Cardiac muscle cell (in vitro differentiated cells and primary cell): ENCODE measurements around the gene RPLP1. TPM values are rescaled to one million over a fixed set of nuclear protein-coding genes. Genes with fewer than 3 reads are reported as not detected.
A peak's percentile ranks its signal among the peaks of the same experiment; 100 is the strongest.

Experiments used
- DNase-seq, 2 donors: peaks; one replicate each; pipeline versions ENCODE4 v3.0.0 to v3.0.0-alpha.2; 2010 to 2017; ENCODE audit warnings: low read depth in 1 of 2, low spot score in 1 of 2
- H3K27ac ChIP-seq: fragments of 200-600 bp; sonication (generic); 2 replicates; pipeline ENCODE4 v1.5.1; 2016
- H3K27me3 ChIP-seq: fragments of 200-600 bp; sonication (generic); 2 replicates; pipeline ENCODE4 v1.6.0; 2016; ENCODE audit warnings: control low read depth
- H3K36me3 ChIP-seq: fragments of 200-600 bp; sonication (generic); 2 replicates; pipeline ENCODE4 v1.5.1; 2016; ENCODE audit warnings: control low read depth
- H3K4me1 ChIP-seq: fragments of 200-600 bp; sonication (generic); 2 replicates; pipeline ENCODE4 v1.8.1; 2017; ENCODE audit warnings: low read depth, mild to moderate bottlenecking, mixed run types
- H3K4me3 ChIP-seq: fragments of 200-600 bp; sonication (generic); 2 replicates; pipeline ENCODE4 v1.5.1; 2016; ENCODE audit warnings: mild to moderate bottlenecking
- H3K9me3 ChIP-seq: fragments of 200-600 bp; sonication (generic); 2 replicates; pipeline ENCODE4 v1.5.1; 2017; ENCODE audit warnings: low read depth, mild to moderate bottlenecking, control low read depth
- CTCF ChIP-seq: IDR thresholded peaks from 2 replicates; pipeline ENCODE4 v1.5.1; 2012; ENCODE audit warnings: low read depth, mild to moderate bottlenecking, low read length
- polyA plus RNA-seq: library from polyadenylated mRNA; unstranded; fragments of >200 nt; fragmentation: Nextera tagmentation; extraction: Ambion mirVana; gene quantifications from 2 replicates; pipeline ENCODE4 v1.2.1, GENCODE V29; 2016
- total RNA-seq: library from RNA; depleted of rRNA; stranded (reverse); fragments of >200 nt; gene quantifications from 2 replicates; pipeline ENCODE4 v1.2.3, GENCODE V29; 2016

Gene RPLP1
- total and polyA plus RNA-seq, 2 experiments from 2014 or later: 303 to 967 TPM

GRCh38 chr15:69478259-69478781 lies 25.7 kb downstream of the RPLP1 start:
- peaks cover 12% of the 10 kb centered on the region for H3K27me3 ChIP-seq
- no peak overlapping the region for H3K27ac ChIP-seq
- no peaks in the 10 kb centered on the region for H3K4me1 ChIP-seq
- peak; percentile 95 for TF ChIP-seq CTCF
- peak; percentile 75 to 88 for DNase-seq
- no peaks in the 10 kb centered on the region for H3K36me3 ChIP-seq
- H3K4me3 ChIP-seq: no peak overlapping the region
- H3K9me3 ChIP-seq: no peaks in the 10 kb centered on the region

GRCh38 chr15:69479081-69479480 lies 26.5 kb downstream of the RPLP1 start:
- Histone ChIP-seq H3K36me3 (no peaks in the 10 kb centered on the region), H3K27ac (no peak overlapping the region), H3K9me3 (no peaks in the 10 kb centered on the region), H3K4me1 (no peaks in the 10 kb centered on the region), H3K27me3 (peaks cover 12% of the 10 kb centered on the region), H3K4me3 (no peak overlapping the region)
- TF ChIP-seq CTCF: no peak
- DNase-seq: no peak

- H3K27me3 ChIP-seq: peaks cover 12% of the 10 kb centered on the region
- H3K4me1 ChIP-seq: no peaks in the 10 kb centered on the region
- no peaks in the 10 kb centered on the region for H3K9me3 ChIP-seq
- H3K4me3 ChIP-seq: no peak overlapping the region
- no peak overlapping the region for H3K27ac ChIP-seq
- H3K36me3 ChIP-seq: no peaks in the 10 kb centered on the region
- DNase-seq: no peak
- no peak for TF ChIP-seq CTCF
Observed at GRCh38 chr15:69479971-69480370, 27.4 kb downstream of the RPLP1 start.

- DNase-seq: no peak
Observed at GRCh38 chr15:69480932-69481331, 28.3 kb downstream of the RPLP1 start.

GRCh38 chr15:69482686-69483256 lies 30.2 kb downstream of the RPLP1 start:
- H3K4me1 ChIP-seq: no peaks in the 10 kb centered on the region
- H3K27ac ChIP-seq: no peak overlapping the region
- H3K4me3 ChIP-seq: no peak overlapping the region
- H3K27me3 ChIP-seq: peaks cover 12% of the 10 kb centered on the region
- no peak for DNase-seq
- H3K9me3 ChIP-seq: no peaks in the 10 kb centered on the region
- TF ChIP-seq CTCF: no peak
- no peaks in the 10 kb centered on the region for H3K36me3 ChIP-seq

More at GRCh38 chr15:69480932-69481331, 28.3 kb downstream of the RPLP1 start:
- no peak for TF ChIP-seq CTCF
- no peak overlapping the region for H3K4me3 ChIP-seq
- H3K36me3 ChIP-seq: no peaks in the 10 kb centered on the region
- no peaks in the 10 kb centered on the region for H3K4me1 ChIP-seq
- peaks cover 12% of the 10 kb centered on the region for H3K27me3 ChIP-seq
- no peaks in the 10 kb centered on the region for H3K9me3 ChIP-seq
- H3K27ac ChIP-seq: no peak overlapping the region
